Smooth muscle cell (in vitro differentiated cells): Measurements from ENCODE around the gene TSPAN13. TPM values are rescaled to one million over a fixed set of nuclear protein-coding genes. Genes with fewer than 3 reads are reported as not detected.
"Not testable (repeated sequence)": the region's sequence is repeated elsewhere in the genome, so short reads cannot be mapped to it uniquely, and the experiment has no call there.

Experiments
- DNase-seq: peaks from one replicate; lab custom pipeline; 2025; ENCODE audit not compliant: unreplicated experiment; lab: John Stamatoyannopoulos, UW
- H2AFZ ChIP-seq: fragments of 200-600 bp; sonication (generic); 2 replicates; pipeline ENCODE4 v1.6.0; 2016; ENCODE audit warnings: antibody characterized with exemption, low read depth, mild to moderate bottlenecking
- H3F3A ChIP-seq: fragments of 200-600 bp; sonication (generic); 2 replicates; pipeline ENCODE4 v1.6.0; 2017; ENCODE audit warnings: antibody characterized with exemption, low read depth
- H3K27ac ChIP-seq: fragments of 200-600 bp; sonication (generic); 2 replicates; pipeline ENCODE4 v1.5.1; 2016; ENCODE audit warnings: low read depth, mild to moderate bottlenecking
- H3K27me3 ChIP-seq: fragments of 200-600 bp; sonication (generic); 2 replicates; pipeline ENCODE4 v1.6.1; 2016; ENCODE audit warnings: low read depth, mild to moderate bottlenecking
- H3K36me3 ChIP-seq: fragments of 200-600 bp; sonication (generic); 2 replicates; pipeline ENCODE4 v1.5.1; 2016; ENCODE audit warnings: low read depth
- H3K4me1 ChIP-seq: fragments of 200-600 bp; sonication (generic); 2 replicates; pipeline ENCODE4 v1.5.1; 2016; ENCODE audit warnings: low read depth
- H3K4me2 ChIP-seq: fragments of 200-600 bp; sonication (generic); 2 replicates; pipeline ENCODE4 v1.6.0; 2016; ENCODE audit warnings: mild to moderate bottlenecking
- H3K4me3 ChIP-seq: fragments of 200-600 bp; sonication (generic); 2 replicates; pipeline ENCODE4 v1.5.1; 2016; ENCODE audit warnings: mild to moderate bottlenecking
- H3K79me2 ChIP-seq: fragments of 200-600 bp; sonication (generic); 2 replicates; pipeline ENCODE4 v1.6.0; 2016; ENCODE audit warnings: low read depth, mild to moderate bottlenecking
- H3K9ac ChIP-seq: fragments of 200-600 bp; sonication (generic); 2 replicates; pipeline ENCODE4 v1.6.0; 2016; ENCODE audit warnings: low read depth
- H3K9me3 ChIP-seq: fragments of 200-600 bp; sonication (generic); replicated peaks from 2 replicates; pipeline ENCODE4 v1.5.1; 2016; ENCODE audit warnings: low read depth
- H4K20me1 ChIP-seq: fragments of 200-600 bp; sonication (generic); 2 replicates; pipeline ENCODE4 v1.6.0; 2016; ENCODE audit warnings: low read depth
- CTCF ChIP-seq: fragments of 200-600 bp; sonication (generic); IDR thresholded peaks from 2 replicates; pipeline ENCODE4 v1.5.1; 2017; ENCODE audit warnings: borderline replicate concordance, mild to moderate bottlenecking, antibody characterized with exemption; ENCODE audit not compliant: insufficient read depth, poor library complexity, severe bottlenecking
- WGBS: methylation state at CpG from one replicate; pipeline ENCODE4 v1.1.7; 2016; ENCODE audit warnings: low lambda C conversion rate; 5-methylcytosine and 5-hydroxymethylcytosine counted together
- polyA plus RNA-seq: library from polyadenylated mRNA; unstranded; fragments of >200 nt; fragmentation: Nextera tagmentation; extraction: Ambion mirVana; gene quantifications from 2 replicates; pipeline ENCODE4 v1.2.1, GENCODE V29; 2016
- total RNA-seq: library from RNA; depleted of rRNA; stranded (reverse); fragments of >200 nt; gene quantifications from 2 replicates; pipeline ENCODE4 v1.2.3, GENCODE V29; 2014

The TSPAN13 gene
- total and polyA plus RNA-seq, 2 experiments from 2014 or later, result 103 to 142 TPM

- Histone ChIP-seq H3F3A (peaks cover 14% of the 10 kb centered on the region), H3K79me2 (peaks cover 91% of the 10 kb centered on the region), H3K36me3 (no peaks in the 10 kb centered on the region), H3K27ac (no peak overlapping the region), H2AFZ (no peak overlapping the region), H3K9me3 (no peaks in the 10 kb centered on the region), H4K20me1 (peaks cover 42% of the 10 kb centered on the region), H3K9ac (no peak overlapping the region), H3K4me3 (no peak overlapping the region), H3K4me1 (peaks cover 24% of the 10 kb centered on the region), H3K4me2 (no peak overlapping the region), H3K27me3 (no peaks in the 10 kb centered on the region)
- no peak for DNase-seq
- TF ChIP-seq CTCF, result no peak
- WGBS, result 96% methylated on average over 1 of the region's 1 CpG
Observed at GRCh38 chr7:16759840-16760239, 6.3 kb downstream of the TSPAN13 start.

GRCh38 chr7:16762177-16762576 lies 8.6 kb downstream of the TSPAN13 start:
- Histone ChIP-seq H2AFZ (no peak overlapping the region), H4K20me1 (peaks cover 41% of the 10 kb centered on the region), H3K79me2 (peaks cover 99% of the 10 kb centered on the region), H3K4me1 (peaks cover 2% of the 10 kb centered on the region), H3F3A (no peaks in the 10 kb centered on the region), H3K27ac (no peak overlapping the region), H3K27me3 (no peaks in the 10 kb centered on the region), H3K9me3 (no peaks in the 10 kb centered on the region), H3K4me3 (no peak overlapping the region), H3K4me2 (no peak overlapping the region), H3K9ac (no peak overlapping the region), H3K36me3 (no peaks in the 10 kb centered on the region)
- no peak for TF ChIP-seq CTCF
- whole genome bisulfite sequencing, result 71% methylated on average over 4 of the region's 4 CpGs
- no peak for DNase-seq

- H2AFZ ChIP-seq, result no peak overlapping the region
- H3K4me1 ChIP-seq, result no peaks in the 10 kb centered on the region
- 92% methylated on average over 3 of the region's 3 CpGs for WGBS
- no peaks in the 10 kb centered on the region for H3K27me3 ChIP-seq
- peaks cover 99% of the 10 kb centered on the region for H3K79me2 ChIP-seq
- no peak for TF ChIP-seq CTCF
- no peak overlapping the region for H3K4me3 ChIP-seq
- no peaks in the 10 kb centered on the region for H3K9me3 ChIP-seq
- H3K36me3 ChIP-seq, result no peaks in the 10 kb centered on the region
- no peak overlapping the region for H3K27ac ChIP-seq
- no peak overlapping the region for H3K9ac ChIP-seq
- no peak for DNase-seq
- H4K20me1 ChIP-seq, result peaks cover 47% of the 10 kb centered on the region
- no peak overlapping the region for H3K4me2 ChIP-seq
- no peaks in the 10 kb centered on the region for H3F3A ChIP-seq
Observed at GRCh38 chr7:16764942-16765341, 11.4 kb downstream of the TSPAN13 start.

- Histone ChIP-seq H3K9me3 (no peaks in the 10 kb centered on the region), H3K9ac (no peak overlapping the region), H3K4me3 (no peak overlapping the region), H3K27me3 (no peaks in the 10 kb centered on the region), H3K4me1 (peaks cover 4% of the 10 kb centered on the region), H4K20me1 (peaks cover 45% of the 10 kb centered on the region), H3K4me2 (no peak overlapping the region), H3K36me3 (no peaks in the 10 kb centered on the region), H3K27ac (no peak overlapping the region), H2AFZ (no peak overlapping the region), H3F3A (no peaks in the 10 kb centered on the region), H3K79me2 (peaks cover 98% of the 10 kb centered on the region)
- 78% methylated on average over 2 of the region's 2 CpGs for WGBS
- TF ChIP-seq CTCF, result no peak
- no peak for DNase-seq
Observed at GRCh38 chr7:16765436-16765859, 11.9 kb downstream of the TSPAN13 start.

- H3K36me3 ChIP-seq, H2AFZ ChIP-seq, DNase-seq, H3K9ac ChIP-seq, H3K9me3 ChIP-seq, H3K4me3 ChIP-seq, H3K27me3 ChIP-seq, H3F3A ChIP-seq: not testable (repeated sequence)
- H3K27ac ChIP-seq, result peak overlapping the region; percentile 49
- peak overlapping the region; percentile 75 for H3K4me2 ChIP-seq
- 95% methylated on average over 3 of the region's 3 CpGs for WGBS
- peaks cover 14% of the 10 kb centered on the region for H3K4me1 ChIP-seq
- peaks cover 72% of the 10 kb centered on the region for H4K20me1 ChIP-seq
- H3K79me2 ChIP-seq, result peaks cover 86% of the 10 kb centered on the region
Observed at GRCh38 chr7:16769994-16770393, 16.4 kb downstream of the TSPAN13 start.
